Naive thymus-derived CD4-positive, alpha-beta T cell (primary cell): ENCODE measurements around the gene CHST14. TPM values are rescaled to one million over a fixed set of nuclear protein-coding genes. Genes with fewer than 3 reads are reported as not detected.

Source experiments
- ATAC-seq: fragments of 150-1000 bp; cut with Tn5 transposase; 2 replicates; pipeline ENCODE4 v1.10.0; 2021; ENCODE audit warnings: mild to moderate bottlenecking, moderate library complexity
- CTCF ChIA-PET: fragments of 350-600 bp; sonication (Branson Sonifier 250); formaldehyde crosslinking; loops from one replicate; lab custom pipeline; 2021; ENCODE audit warnings: antibody characterized with exemption; lab: Charles Lee
- POLR2A ChIA-PET: fragments of 350-600 bp; sonication (Branson Sonifier 250); formaldehyde crosslinking; loops from one replicate; lab custom pipeline; 2021; ENCODE audit warnings: antibody characterized with exemption, inconsistent platforms; lab: Charles Lee
- DNase-seq, 9 donors: peaks; one replicate each; pipeline versions ENCODE4 v3.0.0 to v3.0.0-alpha.2; 2020 to 2022; ENCODE audit warnings: mixed read lengths in 1 of 9
- H3K27ac ChIP-seq: one replicate; pipeline ENCODE4 v1.7.0; 2013; ENCODE audit warnings: mild to moderate bottlenecking, low read depth, low read length, moderate library complexity
- H3K27me3 ChIP-seq, 2 donors: one replicate each; pipeline ENCODE4 v1.7.0; 2013; ENCODE audit warnings: low read length in 2 of 2, mild to moderate bottlenecking in 2 of 2, moderate library complexity in 2 of 2; ENCODE audit not compliant: control insufficient read depth in 2 of 2, insufficient read depth in 2 of 2
- H3K36me3 ChIP-seq, 3 experiments: 1 replicate in 2 of 3; 2 replicates in 1 of 3; pipeline ENCODE4 v1.7.0; 2013; ENCODE audit warnings: low read length in 3 of 3, mild to moderate bottlenecking in 3 of 3, moderate library complexity in 1 of 3; ENCODE audit not compliant: insufficient read depth in 3 of 3, control insufficient read depth in 2 of 3
- H3K4me1 ChIP-seq, 2 donors: one replicate each; pipeline ENCODE4 v1.7.0; 2013; ENCODE audit warnings: low read length in 2 of 2, mild to moderate bottlenecking in 2 of 2, moderate library complexity in 1 of 2; ENCODE audit not compliant: control insufficient read depth in 2 of 2, insufficient read depth in 2 of 2
- H3K4me3 ChIP-seq: 2 replicates; pipeline ENCODE4 v1.7.0; 2013; ENCODE audit warnings: mild to moderate bottlenecking, low read length
- H3K9me3 ChIP-seq, 3 experiments: 1 replicate in 2 of 3; 2 replicates in 1 of 3; pipeline ENCODE4 v1.7.0; 2013; ENCODE audit warnings: low read length in 3 of 3; ENCODE audit not compliant: control insufficient read depth in 2 of 3
- H3K27ac Mint-ChIP-seq, 9 donors: one replicate each; pipeline ENCODE4 v1.8.0; 2020 to 2022; ENCODE audit warnings: mixed read lengths in 9 of 9, mild to moderate bottlenecking in 8 of 9, moderate library complexity in 5 of 9, inconsistent platforms in 2 of 9
- H3K27me3 Mint-ChIP-seq, 5 donors: one replicate each; pipeline ENCODE4 v1.8.0; 2021 to 2022; ENCODE audit warnings: mixed read lengths in 5 of 5, mild to moderate bottlenecking in 1 of 5
- H3K36me3 Mint-ChIP-seq, 5 donors: one replicate each; pipeline ENCODE4 v1.8.0; 2020 to 2022; ENCODE audit warnings: mixed read lengths in 5 of 5, mild to moderate bottlenecking in 3 of 5, inconsistent platforms in 1 of 5
- H3K4me1 Mint-ChIP-seq, 7 donors: one replicate each; pipeline ENCODE4 v1.8.0; 2020 to 2022; ENCODE audit warnings: mixed read lengths in 7 of 7, mild to moderate bottlenecking in 3 of 7, inconsistent platforms in 1 of 7
- H3K4me3 Mint-ChIP-seq, 10 donors: one replicate each; pipeline ENCODE4 v1.8.0; 2020 to 2022; ENCODE audit warnings: mild to moderate bottlenecking in 10 of 10, mixed read lengths in 10 of 10, moderate library complexity in 6 of 10, inconsistent platforms in 2 of 10
- H3K9me3 Mint-ChIP-seq, 11 donors: one replicate each; pipeline ENCODE4 v1.8.0; 2020 to 2022; ENCODE audit warnings: mixed read lengths in 11 of 11, mild to moderate bottlenecking in 4 of 11, inconsistent platforms in 1 of 11, moderate library complexity in 1 of 11
- intact Hi-C, 2 donors: fragments of 100-400 bp; cut with micrococcal nuclease; formaldehyde crosslinking; loops; one replicate each; pipeline ENCODE4 v1.15.1; 2023
- polyA plus RNA-seq, 2 donors: library from polyadenylated mRNA; unstranded; fragments of 300-500 nt; fragmentation: Illumina TruSeq; gene quantifications; one replicate each; pipeline ENCODE4 v1.2.3, GENCODE V29; 2021
- total RNA-seq, 6 experiments: library from RNA in 5 of 6; stranded (reverse) in 5 of 6; gene quantifications; 1 replicate in 5 of 6; 2 replicates in 1 of 6; pipeline ENCODE4 v1.2.3 and lab custom pipeline; 2021 to 2026

The CHST14 gene
- total and polyA plus RNA-seq, 7 experiments from 2014 or later: 0.83 to 12.5 (median 9.5) TPM

DNA sequence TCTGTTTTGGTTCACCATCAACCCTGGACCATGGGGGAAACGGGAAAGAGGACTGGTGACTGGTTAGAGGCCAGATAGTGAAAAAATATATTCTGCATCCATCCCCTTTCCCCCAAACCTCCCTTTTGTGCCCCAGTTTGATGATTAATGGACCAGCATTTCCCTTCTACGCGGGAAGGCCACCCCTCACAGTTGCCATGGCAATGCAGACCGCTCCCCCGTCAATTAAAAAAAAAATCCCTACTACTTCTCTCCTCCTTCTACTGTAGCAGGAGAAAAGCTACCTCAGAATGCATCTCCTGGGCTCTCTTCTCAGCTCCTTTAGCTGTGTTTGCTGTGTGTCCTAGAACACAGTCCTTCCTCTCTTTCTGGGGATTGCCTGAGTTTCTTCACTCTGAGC lies 26.0 kb upstream of the CHST14 start:
- peak overlapping the region in 5 of 10 donors; percentile 8 to 91 (median 33) for H3K4me3 Mint-ChIP-seq
- H3K36me3 ChIP-seq: no peaks in the 10 kb centered on the region
- no peak for DNase-seq
- no peaks in the 10 kb centered on the region for H3K9me3 ChIP-seq
- peak overlapping the region; percentile 27 for H3K27ac ChIP-seq
- ATAC-seq: no peak
- intact Hi-C loops: loop anchor here in 1 of 2 donors (5.0 kb wide), 1 partner anchor 233 kb away; no protein-coding TSS in a partner anchor
- peaks cover 36 to 78% (median 66%) of the 10 kb centered on the region in 7 donors for H3K4me1 Mint-ChIP-seq
- peaks cover 9 to 27% of the 10 kb centered on the region in 2 donors for H3K4me1 ChIP-seq
- peaks cover 0 to 28% (median 0%) of the 10 kb centered on the region in 5 donors for H3K27me3 Mint-ChIP-seq
- peaks cover 0 to 15% (median 0%) of the 10 kb centered on the region in 5 donors for H3K36me3 Mint-ChIP-seq
- no peaks in the 10 kb centered on the region for H3K27me3 ChIP-seq
- ChIA-PET CTCF (interaction anchor here (1.2 kb wide), 1 partner anchor 10 kb away, joined by 3 read pairs; no protein-coding TSS in a partner anchor), POLR2A (interaction anchor here (1.1 to 1.2 kb wide), 2 partner anchors 9 to 39 kb away, joined by 3 to 4 read pairs; partner anchors contain the start of gene IVD)
- H3K27ac Mint-ChIP-seq: peak overlapping the region in 6 of 9 donors; percentile 8 to 81 (median 23)
- no peak overlapping the region for H3K4me3 ChIP-seq
- no peaks in the 10 kb centered on the region for H3K9me3 Mint-ChIP-seq

DNA sequence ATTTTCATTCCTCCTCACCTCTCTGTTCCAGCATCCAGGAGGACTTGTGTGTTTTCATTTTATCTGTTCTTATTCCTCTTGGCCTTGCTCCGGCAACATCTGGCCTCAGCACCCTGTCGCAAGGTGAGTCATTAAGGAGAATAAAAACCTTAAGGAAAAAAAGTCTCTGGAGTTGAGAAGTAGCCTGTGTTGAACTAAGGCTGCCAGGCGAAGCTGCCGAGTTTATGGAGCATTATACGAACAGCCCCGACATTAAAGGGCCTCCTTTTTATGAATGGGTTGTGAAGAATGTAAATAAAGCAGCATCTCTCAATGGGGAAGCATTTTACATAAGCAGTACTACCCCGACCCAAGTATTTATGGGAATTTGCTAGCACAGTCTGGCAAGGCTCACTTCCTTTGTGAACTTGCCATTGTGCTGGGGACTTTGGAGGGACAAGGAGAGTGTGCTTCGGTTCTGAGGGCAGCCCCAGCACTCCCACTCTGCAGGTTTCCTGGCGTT lies 25.3 kb upstream of the CHST14 start:
- ChIA-PET POLR2A (interaction anchor here (0.7 to 1.2 kb wide), 4 partner anchors 8 to 118 kb away, joined by 3 to 4 read pairs (median 4); partner anchors contain the start of gene IVD), CTCF (interaction anchor here (1.2 kb wide), 2 partner anchors 9 to 61 kb away, joined by 3 to 4 read pairs; no protein-coding TSS in a partner anchor)
- H3K4me1 ChIP-seq: peaks cover 9 to 30% of the 10 kb centered on the region in 2 donors
- DNase-seq (no peak), ATAC-seq (no peak)
- no peaks in the 10 kb centered on the region for H3K36me3 ChIP-seq
- peaks cover 38 to 81% (median 68%) of the 10 kb centered on the region in 7 donors for H3K4me1 Mint-ChIP-seq
- intact Hi-C loops: no loop called here
- no peak overlapping the region for H3K4me3 ChIP-seq
- H3K27ac Mint-ChIP-seq: peak overlapping the region in 6 of 9 donors; percentile 11 to 81 (median 54)
- peaks cover 0 to 20% (median 0%) of the 10 kb centered on the region in 5 donors for H3K27me3 Mint-ChIP-seq
- H3K36me3 Mint-ChIP-seq: peaks cover 0 to 13% (median 0%) of the 10 kb centered on the region in 5 donors
- no peaks in the 10 kb centered on the region for H3K9me3 Mint-ChIP-seq
- no peak overlapping the region for H3K27ac ChIP-seq
- peak overlapping the region in 3 of 10 donors; percentile 16 to 91 (median 27) for H3K4me3 Mint-ChIP-seq
- H3K27me3 ChIP-seq: no peaks in the 10 kb centered on the region
- H3K9me3 ChIP-seq: no peaks in the 10 kb centered on the region

DNA sequence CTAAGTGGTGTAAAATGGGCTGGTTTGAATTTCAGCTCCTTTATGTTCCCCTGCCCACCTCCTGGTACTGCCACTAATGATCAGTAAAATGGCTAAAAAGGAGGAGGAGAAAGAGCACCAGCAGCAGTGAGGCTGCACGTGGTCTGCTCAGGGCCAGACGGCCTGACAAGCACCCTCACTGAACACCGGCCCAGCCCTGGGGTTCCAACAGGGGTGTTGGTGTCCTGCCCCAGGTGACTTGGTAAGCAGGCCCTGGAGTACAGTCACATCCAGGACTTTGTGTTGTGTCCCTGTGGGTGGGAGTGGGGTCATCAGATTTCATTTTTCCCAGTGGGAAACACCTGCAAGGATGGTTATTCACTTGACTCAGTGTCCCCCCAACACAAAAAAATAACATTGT lies 24.6 kb upstream of the CHST14 start:
- H3K36me3 Mint-ChIP-seq: peaks cover 0 to 13% (median 0%) of the 10 kb centered on the region in 5 donors
- H3K4me3 Mint-ChIP-seq: no peak overlapping the region
- H3K27me3 ChIP-seq: no peaks in the 10 kb centered on the region
- ChIA-PET CTCF (interaction anchor here (0.6 to 1.2 kb wide), 2 partner anchors 20 to 61 kb away, joined by 3 to 4 read pairs; no protein-coding TSS in a partner anchor), POLR2A (interaction anchor here (0.7 to 1.1 kb wide), 3 partner anchors 9 to 117 kb away, joined by 3 to 4 read pairs (median 3); partner anchors contain the start of gene IVD)
- no peaks in the 10 kb centered on the region for H3K9me3 ChIP-seq
- H3K4me1 Mint-ChIP-seq: peaks cover 41 to 87% (median 74%) of the 10 kb centered on the region in 7 donors
- intact Hi-C loops: no loop called here
- H3K36me3 ChIP-seq: no peaks in the 10 kb centered on the region
- peaks cover 9 to 33% of the 10 kb centered on the region in 2 donors for H3K4me1 ChIP-seq
- peak overlapping the region in 2 of 9 donors; percentile 47 to 48 for H3K27ac Mint-ChIP-seq
- DNase-seq (no peak), ATAC-seq (no peak)
- no peak overlapping the region for H3K27ac ChIP-seq
- peaks cover 0 to 20% (median 0%) of the 10 kb centered on the region in 5 donors for H3K27me3 Mint-ChIP-seq
- no peaks in the 10 kb centered on the region for H3K9me3 Mint-ChIP-seq
- no peak overlapping the region for H3K4me3 ChIP-seq

DNA sequence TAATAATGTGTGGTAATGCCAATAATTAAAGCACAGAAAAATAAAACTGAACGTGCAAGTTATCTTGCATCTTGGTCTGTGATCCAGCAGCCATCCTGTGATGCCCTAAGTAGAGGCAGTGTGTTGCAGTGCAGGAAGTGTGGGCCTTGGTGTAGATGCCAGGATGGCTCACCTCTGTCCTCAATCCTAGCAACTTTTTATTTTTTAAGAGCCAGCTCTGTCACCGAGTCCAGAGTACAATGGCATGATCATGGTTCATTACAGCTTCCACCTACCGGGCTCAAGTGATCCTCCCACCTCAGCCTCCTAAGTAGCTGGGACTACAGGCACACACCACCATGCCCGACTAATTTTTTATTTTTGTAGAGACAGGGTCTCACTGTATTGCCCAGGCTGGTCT lies 22.4 kb upstream of the CHST14 start:
- ATAC-seq (no peak), DNase-seq (no peak)
- POLR2A ChIA-PET: interaction anchor here (7.2 kb wide), 1 partner anchor 7 kb away, joined by 90 read pairs; the partner anchor contains the start of gene BAHD1
- intact Hi-C loops: no loop called here
- H3K4me1 Mint-ChIP-seq: peaks cover 51 to 97% (median 85%) of the 10 kb centered on the region in 7 donors
- H3K9me3 ChIP-seq: no peaks in the 10 kb centered on the region
- H3K27me3 Mint-ChIP-seq: peaks cover 0 to 7% (median 0%) of the 10 kb centered on the region in 5 donors
- peak overlapping the region in 3 of 9 donors; percentile 56 to 96 (median 85) for H3K27ac Mint-ChIP-seq
- H3K4me3 ChIP-seq: no peak overlapping the region
- no peak overlapping the region for H3K27ac ChIP-seq
- peaks cover 0 to 9% (median 0%) of the 10 kb centered on the region in 5 donors for H3K36me3 Mint-ChIP-seq
- no peaks in the 10 kb centered on the region for H3K36me3 ChIP-seq
- CTCF ChIA-PET: interaction anchor here (1.7 kb wide), 1 partner anchor 8 kb away, joined by 5 read pairs; the partner anchor contains the start of gene BAHD1
- no peaks in the 10 kb centered on the region for H3K27me3 ChIP-seq
- H3K4me3 Mint-ChIP-seq: no peak overlapping the region
- H3K9me3 Mint-ChIP-seq: no peaks in the 10 kb centered on the region
- H3K4me1 ChIP-seq: peaks cover 15 to 43% of the 10 kb centered on the region in 2 donors

DNA sequence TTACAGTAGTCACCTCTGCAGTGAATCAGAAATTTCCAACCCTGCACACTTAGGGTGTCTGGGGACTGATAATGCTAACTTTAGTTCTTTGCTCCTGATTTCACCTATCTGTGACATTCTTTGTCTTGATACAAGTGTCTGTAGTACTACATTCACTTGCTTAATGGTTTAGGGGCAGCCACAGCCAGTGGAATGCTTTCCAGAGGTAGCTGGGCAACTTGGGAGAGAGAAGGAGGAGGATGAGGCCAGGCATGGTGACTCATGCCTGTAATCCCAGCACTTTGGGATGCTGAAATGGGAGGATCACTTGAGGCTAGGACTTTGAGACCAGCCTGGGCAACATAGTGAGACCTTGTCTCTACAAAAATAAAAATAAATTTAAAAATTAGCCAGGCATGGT lies 21.5 kb upstream of the CHST14 start:
- Mint-ChIP-seq H3K4me1 (peaks cover 51 to 97% (median 85%) of the 10 kb centered on the region in 7 donors), H3K27me3 (no peaks in the 10 kb centered on the region), H3K4me3 (peak overlapping the region in 4 of 10 donors; percentile 47 to 58 (median 52)), H3K36me3 (peaks cover 0 to 3% (median 0%) of the 10 kb centered on the region in 5 donors), H3K27ac (peak overlapping the region in 8 of 9 donors; percentile 6 to 96 (median 83)), H3K9me3 (no peaks in the 10 kb centered on the region)
- ChIA-PET CTCF (interaction anchor here (0.6 to 1.7 kb wide), 3 partner anchors 9 to 126 kb away, joined by 3 to 5 read pairs (median 4); partner anchors contain the start of gene BAHD1), POLR2A (interaction anchor here (1.5 to 7.2 kb wide), 2 partner anchors 8 to 13 kb away, joined by 4 to 90 read pairs; partner anchors contain the start of gene BAHD1)
- Histone ChIP-seq H3K9me3 (no peaks in the 10 kb centered on the region), H3K4me3 (no peak overlapping the region), H3K27me3 (no peaks in the 10 kb centered on the region), H3K36me3 (no peaks in the 10 kb centered on the region), H3K4me1 (peaks cover 24 to 41% of the 10 kb centered on the region in 2 donors), H3K27ac (no peak overlapping the region)
- ATAC-seq: no peak
- intact Hi-C loops: no loop called here
- no peak for DNase-seq

DNA sequence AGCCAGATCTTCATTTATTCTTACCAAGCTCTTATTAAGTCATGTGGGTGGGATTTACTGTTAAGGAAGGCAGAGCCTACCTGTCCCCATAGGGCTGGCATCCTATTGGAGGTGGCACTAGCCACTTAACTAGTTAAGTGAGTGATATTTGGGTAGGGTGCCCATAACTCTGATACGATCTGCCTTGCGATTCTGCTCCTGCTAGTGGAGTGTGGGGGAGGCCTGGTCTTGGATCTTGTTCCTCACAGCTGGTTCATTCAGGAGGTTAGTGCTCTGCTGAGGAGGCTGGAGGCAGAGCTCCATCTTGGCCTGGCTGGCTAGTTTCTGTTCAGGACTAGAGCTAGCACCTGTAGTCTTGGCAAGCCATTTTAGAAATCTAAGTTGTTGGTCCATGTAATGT lies 20.7 kb upstream of the CHST14 start:
- Mint-ChIP-seq H3K27me3 (no peaks in the 10 kb centered on the region), H3K9me3 (no peaks in the 10 kb centered on the region), H3K4me3 (peak overlapping the region in 6 of 10 donors; percentile 18 to 51 (median 33)), H3K27ac (peak overlapping the region in 8 of 9 donors; percentile 46 to 96 (median 80)), H3K36me3 (peaks cover 0 to 3% (median 0%) of the 10 kb centered on the region in 5 donors), H3K4me1 (peaks cover 53 to 97% (median 85%) of the 10 kb centered on the region in 7 donors)
- Histone ChIP-seq H3K27me3 (no peaks in the 10 kb centered on the region), H3K27ac (no peak overlapping the region), H3K9me3 (no peaks in the 10 kb centered on the region), H3K4me1 (peaks cover 32 to 45% of the 10 kb centered on the region in 2 donors), H3K4me3 (no peak overlapping the region), H3K36me3 (no peaks in the 10 kb centered on the region)
- no peak for DNase-seq
- CTCF ChIA-PET: interaction anchor here (0.7 to 1.9 kb wide), 6 partner anchors 7 to 127 kb away, joined by 3 to 7 read pairs (median 4); partner anchors contain the start of gene BAHD1
- intact Hi-C loops: loop anchor here in 1 of 2 donors (5.0 kb wide), 1 partner anchor 57 kb away; no protein-coding TSS in a partner anchor
- ATAC-seq: no peak
- POLR2A ChIA-PET: interaction anchor here (0.7 to 7.2 kb wide), 6 partner anchors 9 to 119 kb away, joined by 3 to 90 read pairs (median 4); partner anchors contain the start of genes BAHD1 and RPUSD2
